HG03457 (cell line): ENCODE measurements around the gene PM20D1.

ENCODE experiments used
- ATAC-seq: cut with Tn5 transposase; IDR thresholded peaks from one replicate; pipeline ENCODE4 v1.9.1; 2021; ENCODE audit warnings: moderate number of reproducible peaks; ENCODE audit not compliant: unreplicated experiment

The PM20D1 gene

DNA sequence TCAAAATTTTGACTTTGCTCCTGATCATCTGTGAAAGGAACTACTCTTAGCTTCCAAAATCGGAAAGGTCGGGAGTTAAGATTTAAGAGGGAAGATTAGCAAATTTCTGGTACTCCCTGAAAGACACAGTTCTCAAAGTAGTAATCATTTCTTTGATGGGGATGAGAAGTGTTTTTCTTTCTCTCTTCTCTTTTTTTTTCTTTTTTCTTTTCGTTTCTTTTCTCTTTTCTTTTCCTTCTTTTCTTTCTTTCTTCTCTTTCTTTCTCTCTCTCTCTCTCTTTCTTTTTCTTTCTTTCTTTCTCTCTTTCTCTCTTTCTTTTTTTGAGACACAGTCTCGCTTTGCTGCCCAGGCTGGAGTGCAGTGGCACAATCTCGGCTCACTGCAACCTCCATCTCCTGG lies 69.6 kb downstream of the PM20D1 start:
- ATAC-seq: no peak
